COLO668 (cell line): ENCODE data around the gene TRAPPC2.
"Not testable (repeated sequence)": the region's sequence is repeated elsewhere in the genome, so short reads cannot be mapped to it uniquely, and the experiment has no call there.

Source experiments
- DNase-seq: peaks from one replicate; lab custom pipeline; 2025; ENCODE audit not compliant: unreplicated experiment; lab: John Stamatoyannopoulos, UW

Gene TRAPPC2

DNA sequence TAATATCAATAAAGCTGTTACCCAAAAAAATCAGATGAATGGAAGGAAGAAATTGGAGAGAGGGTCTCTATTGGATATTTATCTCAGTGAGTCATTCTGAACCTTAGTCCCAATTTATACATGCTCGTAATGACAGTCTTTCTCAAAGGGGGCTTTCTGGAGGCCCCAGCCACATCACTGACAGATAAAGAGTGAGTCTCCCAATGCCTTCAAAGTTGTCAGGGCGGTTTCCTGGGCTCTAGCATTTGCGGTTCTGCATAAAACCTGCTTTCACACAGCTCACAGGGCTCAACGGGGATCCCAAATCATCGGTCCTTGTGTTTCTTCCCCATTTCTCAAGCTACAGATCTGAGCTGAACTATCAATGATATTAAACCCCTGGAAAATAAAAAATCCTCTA is 64.2 kb downstream of the TRAPPC2 start:
- DNase-seq = no peak

DNA sequence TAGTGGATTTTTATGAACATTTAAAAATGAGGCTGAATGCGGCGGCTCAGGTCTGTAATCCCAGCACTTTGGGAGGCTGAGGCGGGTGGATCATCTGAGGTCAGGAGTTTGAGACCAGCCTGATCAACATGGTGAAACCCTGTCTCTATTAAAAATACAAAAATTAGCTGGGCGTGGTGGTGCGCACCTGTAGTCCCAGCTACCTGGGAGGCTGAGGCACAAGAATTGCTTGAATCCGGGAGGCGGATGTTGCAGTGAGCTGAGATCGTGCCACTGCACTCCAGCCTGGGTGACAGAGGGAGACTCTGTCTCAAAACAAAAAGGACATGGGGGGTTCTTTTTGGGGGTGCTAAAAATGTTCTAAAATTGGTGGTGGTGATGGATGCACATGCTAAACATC is 64.7 kb downstream of the TRAPPC2 start:
- DNase-seq = not testable (repeated sequence)

DNA sequence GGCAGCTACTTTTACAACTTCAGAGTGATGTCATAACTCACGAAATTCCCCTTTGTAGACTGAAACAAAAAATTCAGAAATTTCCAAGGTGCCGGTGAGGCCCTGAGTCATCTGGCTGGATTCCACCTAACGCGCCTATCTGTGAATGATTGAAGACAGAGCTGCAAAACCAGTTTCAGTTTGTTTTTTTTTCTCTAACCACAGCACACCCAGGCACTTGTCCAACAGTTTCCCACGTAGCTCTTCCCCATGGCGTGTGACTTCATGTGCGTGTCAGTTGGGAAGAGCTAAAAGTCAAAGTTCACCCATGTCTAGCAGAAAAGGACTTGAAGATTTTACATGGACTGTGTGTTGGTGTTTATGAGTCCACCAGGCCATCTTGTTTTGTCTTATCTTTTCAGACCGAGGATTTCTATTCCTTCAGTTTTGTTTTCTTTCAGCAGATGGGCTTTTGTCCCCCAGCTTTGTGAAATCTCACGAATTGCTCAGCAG is 65.1 kb downstream of the TRAPPC2 start:
- DNase-seq = peak; percentile 51

DNA sequence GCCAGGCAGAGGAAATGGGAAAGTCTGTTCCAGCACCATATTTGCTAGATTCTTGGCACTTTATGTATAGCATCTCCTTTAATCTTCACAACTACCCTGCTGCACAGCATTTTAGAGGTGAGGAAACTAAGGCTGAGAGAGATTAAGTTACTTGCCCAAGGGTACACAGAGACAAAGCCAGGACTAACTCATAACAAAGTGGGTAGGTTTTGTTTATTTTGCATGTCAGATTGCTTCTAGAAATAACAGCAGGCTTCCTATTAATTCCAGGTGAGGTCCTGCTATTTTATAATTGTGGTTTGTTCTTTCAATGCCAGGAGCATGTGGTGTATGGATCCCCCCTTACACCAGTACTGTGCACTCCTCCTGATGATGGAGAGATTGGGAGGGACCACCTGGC is 66.5 kb downstream of the TRAPPC2 start:
- no peak for DNase-seq

DNA sequence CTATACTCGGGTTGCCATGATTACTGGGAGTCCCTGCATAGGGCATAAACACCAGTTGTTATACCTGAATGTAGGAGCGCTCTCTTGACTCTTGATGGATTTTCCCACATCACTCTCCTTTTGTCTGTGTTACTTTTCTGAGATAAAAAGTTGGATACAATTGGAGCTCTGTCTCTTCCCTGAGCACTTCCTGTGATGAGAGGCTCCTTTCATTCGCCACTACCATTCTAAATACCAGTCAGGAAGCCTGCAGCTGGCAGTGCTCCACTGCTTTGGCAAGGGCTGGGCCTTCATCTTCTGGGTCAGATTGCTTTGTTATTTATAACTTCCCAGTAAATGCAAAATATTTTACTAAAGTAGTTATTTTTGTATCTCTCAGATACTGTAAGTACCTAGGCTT is 67.6 kb downstream of the TRAPPC2 start:
- peak; percentile 4 for DNase-seq

DNA sequence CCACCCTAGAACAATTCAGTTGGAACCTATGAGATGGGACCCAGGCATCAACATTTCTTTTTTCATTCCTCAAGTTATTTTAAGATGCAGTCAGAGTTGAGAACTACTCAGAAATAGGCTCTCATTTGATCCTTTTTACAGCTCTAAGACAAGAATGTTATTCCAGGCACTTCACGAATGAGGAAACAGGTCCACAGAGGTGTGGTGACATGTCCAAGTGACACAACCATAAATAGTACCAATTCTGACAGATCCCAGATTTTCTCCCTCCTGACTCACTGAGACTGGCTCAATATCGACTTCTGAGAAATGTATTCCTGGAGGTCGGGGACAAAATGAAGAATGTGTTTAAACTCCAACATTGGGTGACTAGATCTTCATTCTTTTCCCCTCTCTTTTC is 70.4 kb downstream of the TRAPPC2 start:
- no peak for DNase-seq

DNA sequence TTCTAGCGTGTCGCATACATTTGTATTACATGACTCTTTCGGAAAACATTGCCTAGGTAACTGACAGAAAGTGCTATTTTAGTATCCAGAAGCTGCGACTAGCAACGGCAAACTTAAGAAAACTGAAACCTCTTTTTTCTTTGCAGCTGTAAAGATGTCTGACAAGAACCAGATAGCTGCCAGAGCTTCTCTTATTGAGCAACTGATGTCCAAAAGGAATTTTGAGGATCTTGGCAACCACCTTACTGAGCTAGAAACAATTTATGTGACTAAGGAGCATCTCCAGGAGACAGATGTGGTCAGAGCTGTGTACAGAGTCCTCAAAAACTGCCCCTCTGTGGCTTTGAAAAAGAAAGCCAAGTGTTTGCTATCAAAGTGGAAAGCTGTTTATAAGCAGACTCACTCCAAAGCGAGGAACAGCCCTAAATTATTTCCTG is 72.0 kb downstream of the TRAPPC2 start:
- DNase-seq = no peak
